Endodermal cell (in vitro differentiated cells): Measurements from ENCODE around the gene PSTPIP2. TPM values are rescaled to one million over a fixed set of nuclear protein-coding genes. Genes with fewer than 3 reads are reported as not detected.
A peak's percentile ranks its signal among the peaks of the same experiment; 100 is the strongest.

Experiments used
- DNase-seq: peaks from one replicate; pipeline ENCODE4 v3.0.0-alpha.2; 2017
- H3K27ac ChIP-seq: 2 replicates; pipeline ENCODE4 v1.5.1; 2013; ENCODE audit warnings: mild to moderate bottlenecking, low read depth, low read length, moderate library complexity
- H3K27me3 ChIP-seq: 2 replicates; pipeline ENCODE4 v1.6.1; 2013; ENCODE audit warnings: mild to moderate bottlenecking, low read length, moderate library complexity; ENCODE audit not compliant: insufficient read depth, control insufficient read depth, poor library complexity, severe bottlenecking
- H3K36me3 ChIP-seq: 2 replicates; pipeline ENCODE4 v1.7.0; 2013; ENCODE audit warnings: mild to moderate bottlenecking, low read length, moderate library complexity; ENCODE audit not compliant: control insufficient read depth, insufficient read depth
- H3K4me1 ChIP-seq: one replicate; pipeline ENCODE4 v1.7.0; 2013; ENCODE audit warnings: low read length; ENCODE audit not compliant: control insufficient read depth, insufficient read depth
- H3K4me3 ChIP-seq: 2 replicates; pipeline ENCODE4 v1.5.1; 2013; ENCODE audit warnings: mild to moderate bottlenecking, low read length, moderate library complexity
- H3K9ac ChIP-seq: 2 replicates; pipeline ENCODE4 v1.6.1; 2013; ENCODE audit warnings: mild to moderate bottlenecking, low read length, moderate library complexity; ENCODE audit not compliant: poor library complexity, severe bottlenecking; ENCODE audit errors: extremely low read depth
- H3K9me3 ChIP-seq: 2 replicates; pipeline ENCODE4 v1.6.1; 2013; ENCODE audit warnings: mild to moderate bottlenecking, low read length, moderate library complexity; ENCODE audit not compliant: control insufficient read depth
- H3K27ac Mint-ChIP-seq: 2 replicates; pipeline ENCODE4 v1.8.0; 2020; ENCODE audit warnings: mixed read lengths
- H3K27me3 Mint-ChIP-seq: 2 replicates; pipeline ENCODE4 v1.8.0; 2021; ENCODE audit warnings: mild to moderate bottlenecking, mixed read lengths; ENCODE audit not compliant: insufficient read depth
- H3K36me3 Mint-ChIP-seq: 2 replicates; pipeline ENCODE4 v1.8.0; 2020; ENCODE audit warnings: low read depth, mixed read lengths
- H3K4me1 Mint-ChIP-seq: 2 replicates; pipeline ENCODE4 v1.8.0; 2020; ENCODE audit warnings: mixed read lengths
- H3K4me3 Mint-ChIP-seq: 2 replicates; pipeline ENCODE4 v1.8.0; 2020; ENCODE audit warnings: mild to moderate bottlenecking, moderate library complexity, mixed read lengths
- H3K9me3 Mint-ChIP-seq: 2 replicates; pipeline ENCODE4 v1.8.0; 2020; ENCODE audit warnings: mild to moderate bottlenecking, mixed read lengths
- CTCF ChIP-seq: fragments of 200-600 bp; sonication (generic); conservative IDR thresholded peaks from 2 replicates; pipeline ENCODE4 v1.5.0; 2021; ENCODE audit warnings: antibody characterized with exemption, mild to moderate bottlenecking
- WGBS, 2 experiments: methylation state at CpG; one replicate each; pipeline versions ENCODE4 v1.1.5 to v1.1.7; 2013; ENCODE audit warnings: missing lambda C conversion rate in 2 of 2, mixed read lengths in 1 of 2; ENCODE audit not compliant: insufficient coverage in 1 of 2, insufficient read length in 1 of 2; 5-methylcytosine and 5-hydroxymethylcytosine counted together
- total RNA-seq, 2 donors: library from RNA; stranded (reverse); fragmentation: NEBNext Ultra II Directional in 1 of 2; extraction: Animal tissue kit (Norgen Biotek cat#: 25700) in 1 of 2; gene quantifications; 2 replicates in 1 of 2; 3 replicates in 1 of 2; pipeline ENCODE4 v1.2.1, GENCODE V29; 2021

The PSTPIP2 gene
- total RNA-seq, 2 donors from 2014 or later: 10.6 to 10.8 TPM

GRCh38 chr18:46073474-46074331 lies 1.6 kb upstream of the PSTPIP2 start:
- Histone ChIP-seq H3K9me3 (no peaks in the 10 kb centered on the region), H3K4me1 (peaks cover 8% of the 10 kb centered on the region), H3K27ac (no peak overlapping the region), H3K9ac (no peak overlapping the region), H3K4me3 (no peak overlapping the region), H3K27me3 (peaks cover 10% of the 10 kb centered on the region), H3K36me3 (peaks cover 9% of the 10 kb centered on the region)
- H3K36me3 Mint-ChIP-seq: peaks cover 21% of the 10 kb centered on the region
- peak; percentile 83 for TF ChIP-seq CTCF
- H3K9me3 Mint-ChIP-seq: no peaks in the 10 kb centered on the region
- H3K4me3 Mint-ChIP-seq: no peak overlapping the region
- peaks cover 11% of the 10 kb centered on the region for H3K4me1 Mint-ChIP-seq
- WGBS, 2 experiments: 30 to 37% methylated on average over 6 to 8 of the region's 9 CpGs
- H3K27ac Mint-ChIP-seq: no peak overlapping the region
- peaks cover 26% of the 10 kb centered on the region for H3K27me3 Mint-ChIP-seq
- peak; percentile 78 for DNase-seq

DNA sequence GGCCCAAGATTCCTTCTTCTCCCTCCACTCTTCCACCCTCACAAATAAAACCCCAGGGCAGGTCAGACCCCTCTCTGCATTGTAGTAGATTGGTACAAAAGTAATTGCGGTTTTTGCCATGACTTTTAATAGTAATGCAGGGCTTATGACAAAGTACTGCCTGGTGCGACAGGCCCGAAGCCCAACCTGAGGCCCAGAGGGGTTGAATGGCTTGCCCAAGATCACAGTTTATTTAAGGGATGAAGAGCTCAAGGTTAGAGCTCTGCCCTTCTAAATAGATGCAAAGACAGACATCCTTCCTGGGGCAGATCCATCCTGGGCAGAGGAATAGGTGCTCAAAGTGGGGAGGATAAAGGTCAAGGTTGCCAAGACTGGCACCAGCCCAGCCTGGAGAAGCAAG lies 899 bp upstream of the PSTPIP2 start:
- H3K4me1 ChIP-seq: peaks cover 8% of the 10 kb centered on the region
- peaks cover 17% of the 10 kb centered on the region for H3K36me3 Mint-ChIP-seq
- peaks cover 10% of the 10 kb centered on the region for H3K27me3 ChIP-seq
- no peak overlapping the region for H3K27ac ChIP-seq
- no peak overlapping the region for H3K27ac Mint-ChIP-seq
- 92 to 100% methylated on average over 3 of the region's 3 CpGs for WGBS, 2 experiments
- H3K4me1 Mint-ChIP-seq: peaks cover 11% of the 10 kb centered on the region
- peaks cover 26% of the 10 kb centered on the region for H3K27me3 Mint-ChIP-seq
- no peaks in the 10 kb centered on the region for H3K9me3 Mint-ChIP-seq
- peaks cover 3% of the 10 kb centered on the region for H3K36me3 ChIP-seq
- no peaks in the 10 kb centered on the region for H3K9me3 ChIP-seq
- H3K9ac ChIP-seq: no peak overlapping the region
- no peak for DNase-seq
- peak overlapping the region; percentile 61 for H3K4me3 Mint-ChIP-seq
- H3K4me3 ChIP-seq: no peak overlapping the region
- TF ChIP-seq CTCF: no peak

DNA sequence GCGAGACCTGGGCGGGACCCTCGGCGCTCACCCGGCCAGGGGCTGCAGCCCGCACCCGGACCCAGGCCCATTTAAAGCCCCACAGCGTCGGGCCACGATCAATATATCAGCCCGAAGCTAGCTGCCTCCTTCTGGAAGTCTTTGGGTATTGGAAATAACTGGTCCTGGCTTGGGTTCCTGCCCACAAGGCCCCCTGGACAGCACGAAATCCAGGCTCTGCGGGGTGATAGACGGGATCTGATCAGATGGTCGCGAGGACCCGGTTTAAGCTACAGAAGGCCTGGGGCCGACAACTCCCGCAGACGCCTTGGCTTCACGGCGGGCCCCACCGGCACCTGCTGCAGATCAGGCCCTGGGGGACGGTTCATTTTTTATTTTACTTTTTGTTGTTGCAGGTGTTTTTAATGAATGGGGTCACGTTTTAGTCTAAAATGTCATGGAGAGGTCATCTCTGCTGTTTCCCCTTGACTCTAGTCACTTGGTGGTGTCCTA lies 362 bp upstream of the PSTPIP2 start:
- peaks cover 13% of the 10 kb centered on the region for H3K36me3 Mint-ChIP-seq
- peak overlapping the region; percentile 75 for H3K4me3 ChIP-seq
- WGBS, 2 experiments: 23 to 26% methylated on average over 20 to 25 of the region's 25 CpGs
- peaks cover 8% of the 10 kb centered on the region for H3K4me1 ChIP-seq
- peak overlapping the region; percentile 35 for H3K27ac Mint-ChIP-seq
- DNase-seq: no peak
- peaks cover 26% of the 10 kb centered on the region for H3K27me3 Mint-ChIP-seq
- no peak overlapping the region for H3K27ac ChIP-seq
- TF ChIP-seq CTCF: peak; percentile 50
- peak overlapping the region; percentile 59 for H3K9ac ChIP-seq
- H3K36me3 ChIP-seq: no peaks in the 10 kb centered on the region
- H3K9me3 Mint-ChIP-seq: no peaks in the 10 kb centered on the region
- H3K4me1 Mint-ChIP-seq: peaks cover 11% of the 10 kb centered on the region
- H3K27me3 ChIP-seq: peaks cover 10% of the 10 kb centered on the region
- H3K4me3 Mint-ChIP-seq: peak overlapping the region; percentile 61
- no peaks in the 10 kb centered on the region for H3K9me3 ChIP-seq
